Effector memory CD4-positive, alpha-beta T cell (primary cell): ENCODE measurements around the gene GLT1D1.
"Not testable (repeated sequence)": the region's sequence is repeated elsewhere in the genome, so short reads cannot be mapped to it uniquely, and the experiment has no call there.

Experiments used
- DNase-seq, 3 donors: peaks; one replicate each; pipeline ENCODE4 v3.0.0-alpha.2; 2020
- H3K27ac ChIP-seq: 2 replicates; pipeline ENCODE4 v1.7.0; 2013; ENCODE audit warnings: mild to moderate bottlenecking, low read length, moderate library complexity; ENCODE audit not compliant: insufficient read depth, poor library complexity, severe bottlenecking
- H3K27me3 ChIP-seq: replicated peaks from 2 replicates; pipeline ENCODE4 v1.7.0; 2013; ENCODE audit warnings: mild to moderate bottlenecking, low read length; ENCODE audit not compliant: insufficient read depth, control insufficient read depth, poor library complexity, severe bottlenecking
- H3K36me3 ChIP-seq: 2 replicates; pipeline ENCODE4 v1.7.0; 2013; ENCODE audit warnings: mild to moderate bottlenecking, low read length, moderate library complexity; ENCODE audit not compliant: control insufficient read depth, insufficient read depth
- H3K4me1 ChIP-seq: 2 replicates; pipeline ENCODE4 v1.7.0; 2013; ENCODE audit warnings: low read length, mild to moderate bottlenecking; ENCODE audit not compliant: control insufficient read depth, insufficient read depth, poor library complexity, severe bottlenecking
- H3K4me3 ChIP-seq: 2 replicates; pipeline ENCODE4 v1.7.0; 2013; ENCODE audit warnings: low read length, low read depth, mild to moderate bottlenecking; ENCODE audit not compliant: insufficient read depth, poor library complexity, severe bottlenecking
- H3K9me3 ChIP-seq: 2 replicates; pipeline ENCODE4 v1.7.0; 2013; ENCODE audit warnings: mild to moderate bottlenecking, low read length, moderate library complexity; ENCODE audit not compliant: control insufficient read depth

The GLT1D1 gene

GRCh38 chr12:128839885-128840284 is 13.4 kb upstream of the GLT1D1 start:
- not testable (repeated sequence) for H3K27me3 ChIP-seq, H3K36me3 ChIP-seq, H3K4me1 ChIP-seq

GRCh38 chr12:128840862-128841468 is 12.3 kb upstream of the GLT1D1 start:
- Histone ChIP-seq H3K4me3 (no peak overlapping the region), H3K4me1 (no peaks in the 10 kb centered on the region), H3K27me3 (no peaks in the 10 kb centered on the region), H3K36me3 (no peaks in the 10 kb centered on the region), H3K9me3 (no peaks in the 10 kb centered on the region), H3K27ac (no peak overlapping the region)
- DNase-seq, result no peak

More at GRCh38 chr12:128839885-128840284, 13.4 kb upstream of the GLT1D1 start:
- not testable (repeated sequence) for H3K4me3 ChIP-seq, DNase-seq, H3K9me3 ChIP-seq, H3K27ac ChIP-seq

GRCh38 chr12:128842579-128842978 is 10.7 kb upstream of the GLT1D1 start:
- H3K27me3 ChIP-seq, result no peaks in the 10 kb centered on the region
- no peaks in the 10 kb centered on the region for H3K9me3 ChIP-seq
- no peak overlapping the region for H3K27ac ChIP-seq
- H3K36me3 ChIP-seq, result no peaks in the 10 kb centered on the region
- H3K4me3 ChIP-seq, result no peak overlapping the region
- H3K4me1 ChIP-seq, result no peaks in the 10 kb centered on the region
- DNase-seq, result no peak

- H3K4me3 ChIP-seq, result no peak overlapping the region
- no peaks in the 10 kb centered on the region for H3K4me1 ChIP-seq
- no peak for DNase-seq
- no peaks in the 10 kb centered on the region for H3K36me3 ChIP-seq
- no peak overlapping the region for H3K27ac ChIP-seq
- no peaks in the 10 kb centered on the region for H3K9me3 ChIP-seq
- H3K27me3 ChIP-seq, result no peaks in the 10 kb centered on the region
Observed at GRCh38 chr12:128843538-128843937, 9.7 kb upstream of the GLT1D1 start.

GRCh38 chr12:128844031-128844635 is 9.1 kb upstream of the GLT1D1 start:
- H3K27me3 ChIP-seq, result no peaks in the 10 kb centered on the region
- H3K4me1 ChIP-seq, result no peaks in the 10 kb centered on the region
- H3K9me3 ChIP-seq, result no peaks in the 10 kb centered on the region
- DNase-seq, result no peak
- H3K4me3 ChIP-seq, result no peak overlapping the region
- no peak overlapping the region for H3K27ac ChIP-seq
- H3K36me3 ChIP-seq, result no peaks in the 10 kb centered on the region

- H3K36me3 ChIP-seq, H3K4me3 ChIP-seq, H3K9me3 ChIP-seq, H3K27ac ChIP-seq, DNase-seq, H3K4me1 ChIP-seq, H3K27me3 ChIP-seq: not testable (repeated sequence)
Observed at GRCh38 chr12:128846671-128847070, 6.6 kb upstream of the GLT1D1 start.

- Histone ChIP-seq H3K9me3 (no peaks in the 10 kb centered on the region), H3K4me3 (no peak overlapping the region), H3K36me3 (no peaks in the 10 kb centered on the region), H3K27ac (no peak overlapping the region), H3K4me1 (no peaks in the 10 kb centered on the region), H3K27me3 (peaks cover 6% of the 10 kb centered on the region)
- DNase-seq, result no peak
Observed at GRCh38 chr12:128848371-128848770, 4.9 kb upstream of the GLT1D1 start.

GRCh38 chr12:128849806-128850205 is 3.5 kb upstream of the GLT1D1 start:
- not testable (repeated sequence) for H3K9me3 ChIP-seq, DNase-seq, H3K4me1 ChIP-seq, H3K27ac ChIP-seq, H3K36me3 ChIP-seq, H3K27me3 ChIP-seq, H3K4me3 ChIP-seq

GRCh38 chr12:128850400-128850799 is 2.9 kb upstream of the GLT1D1 start:
- Histone ChIP-seq H3K9me3 (no peaks in the 10 kb centered on the region), H3K27ac (no peak overlapping the region), H3K27me3 (peaks cover 6% of the 10 kb centered on the region), H3K36me3 (no peaks in the 10 kb centered on the region), H3K4me1 (no peaks in the 10 kb centered on the region), H3K4me3 (no peak overlapping the region)
- no peak for DNase-seq

GRCh38 chr12:128851429-128851828 is 1.8 kb upstream of the GLT1D1 start:
- not testable (repeated sequence) for H3K36me3 ChIP-seq, DNase-seq, H3K4me3 ChIP-seq, H3K27me3 ChIP-seq, H3K27ac ChIP-seq, H3K4me1 ChIP-seq, H3K9me3 ChIP-seq
